GM21717 (cell line): ENCODE results near the gene DCLK2.

Source experiments
- ATAC-seq: cut with Tn5 transposase; IDR thresholded peaks from one replicate; pipeline ENCODE4 v1.9.1; 2021; ENCODE audit warnings: mild to moderate bottlenecking, moderate library complexity; ENCODE audit not compliant: unreplicated experiment

DCLK2 gene

DNA sequence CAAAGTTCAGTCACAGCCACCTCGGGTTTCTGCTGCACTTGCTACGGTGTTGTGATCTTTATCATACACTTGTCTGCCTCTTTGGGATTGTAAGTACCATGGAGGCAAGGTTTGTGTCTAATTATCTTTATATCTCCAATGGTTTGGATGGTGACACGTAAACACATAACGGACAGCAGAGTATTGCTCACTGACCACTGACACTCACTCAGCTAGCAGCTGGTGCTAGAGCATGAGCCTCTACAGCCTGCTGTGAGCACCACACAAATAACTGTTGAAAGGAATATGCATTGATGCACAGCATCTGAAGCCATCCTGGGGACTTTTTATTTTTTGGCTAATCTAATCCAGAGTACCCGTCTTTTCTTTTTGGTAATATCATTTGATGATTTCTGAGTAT lies 156.0 kb downstream of the DCLK2 start:
- ATAC-seq: no peak

- no peak for ATAC-seq
Observed at GRCh38 chr4:150235317-150235716, 157.1 kb downstream of the DCLK2 start.

GRCh38 chr4:150235808-150236271 lies 157.6 kb downstream of the DCLK2 start:
- no peak for ATAC-seq

- ATAC-seq: no peak
Observed at GRCh38 chr4:150236626-150237025, 158.4 kb downstream of the DCLK2 start.

- no peak for ATAC-seq
Observed at GRCh38 chr4:150237110-150237872, 159.0 kb downstream of the DCLK2 start.

DNA sequence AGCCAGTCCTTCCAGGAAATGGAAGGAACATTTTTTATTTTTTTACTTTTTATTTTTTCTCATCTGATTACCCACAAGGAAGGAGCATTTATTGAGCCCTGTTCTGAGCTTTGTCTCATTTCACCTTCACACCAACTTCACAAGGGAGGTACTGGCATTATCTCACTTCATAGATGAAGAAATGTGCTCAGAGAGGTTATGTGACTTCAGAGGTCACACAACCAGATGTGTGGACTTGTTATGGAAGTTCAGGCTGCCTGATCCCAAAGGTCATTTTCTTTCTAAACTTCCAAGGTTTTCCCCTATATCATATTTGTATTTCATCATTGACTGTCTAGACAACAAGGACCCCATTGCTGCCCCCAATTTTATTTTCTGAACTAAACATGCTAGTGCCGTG lies 160.3 kb downstream of the DCLK2 start:
- no peak for ATAC-seq

GRCh38 chr4:150240011-150240410 lies 161.8 kb downstream of the DCLK2 start:
- ATAC-seq: no peak

GRCh38 chr4:150242820-150243458 lies 164.7 kb downstream of the DCLK2 start:
- ATAC-seq: peak; percentile 63

GRCh38 chr4:150243932-150244331 lies 165.7 kb downstream of the DCLK2 start:
- no peak for ATAC-seq

- no peak for ATAC-seq
Observed at GRCh38 chr4:150244600-150244999, 166.4 kb downstream of the DCLK2 start.

- ATAC-seq: no peak
Observed at GRCh38 chr4:150247184-150247583, 168.9 kb downstream of the DCLK2 start.

DNA sequence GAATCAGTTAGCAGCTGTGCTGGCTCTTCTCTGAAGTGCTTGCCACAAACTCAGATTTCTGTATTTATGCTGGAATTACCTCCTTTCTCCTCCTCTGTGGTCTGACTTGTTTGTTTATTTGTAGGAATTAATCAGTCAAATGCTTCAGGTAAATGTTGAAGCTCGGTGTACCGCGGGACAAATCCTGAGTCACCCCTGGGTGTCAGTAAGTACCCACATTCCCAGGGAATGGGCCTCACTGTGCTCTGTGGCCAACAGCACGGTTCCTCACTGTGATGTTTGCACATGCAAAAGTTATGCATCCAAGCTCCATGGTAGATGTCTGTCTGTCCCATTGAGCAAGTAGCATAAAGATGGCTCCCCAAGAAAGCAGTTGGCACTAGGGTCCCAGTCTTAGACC lies 169.9 kb downstream of the DCLK2 start:
- ATAC-seq: no peak

GRCh38 chr4:150250293-150250997 lies 172.2 kb downstream of the DCLK2 start:
- no peak for ATAC-seq

GRCh38 chr4:150250998-150251651 lies 172.9 kb downstream of the DCLK2 start:
- no peak for ATAC-seq

- ATAC-seq: no peak
Observed at GRCh38 chr4:150251752-150252190, 173.5 kb downstream of the DCLK2 start.

DNA sequence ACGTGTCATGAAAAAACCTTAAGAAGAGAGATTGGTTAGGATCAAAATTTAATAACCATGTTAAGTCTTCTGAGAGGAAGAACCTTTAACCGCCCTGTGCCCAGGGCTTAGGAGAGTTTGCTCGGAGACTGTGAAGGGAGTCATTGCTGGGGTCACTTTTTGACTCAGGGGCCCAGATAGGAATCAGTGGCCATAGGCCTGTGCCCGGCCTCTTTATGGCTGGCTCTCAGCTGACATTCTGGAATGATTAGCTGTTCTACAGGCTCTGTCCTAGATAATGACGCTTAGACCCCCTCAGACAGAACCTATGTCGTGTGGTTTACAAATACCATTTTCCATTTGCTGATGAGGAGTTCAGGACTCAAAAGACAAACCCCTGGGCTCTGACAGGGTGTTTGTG lies 174.1 kb downstream of the DCLK2 start:
- no peak for ATAC-seq

- ATAC-seq: no peak
Observed at GRCh38 chr4:150252741-150253140, 174.5 kb downstream of the DCLK2 start.

GRCh38 chr4:150253416-150253815 lies 175.2 kb downstream of the DCLK2 start:
- no peak for ATAC-seq

DNA sequence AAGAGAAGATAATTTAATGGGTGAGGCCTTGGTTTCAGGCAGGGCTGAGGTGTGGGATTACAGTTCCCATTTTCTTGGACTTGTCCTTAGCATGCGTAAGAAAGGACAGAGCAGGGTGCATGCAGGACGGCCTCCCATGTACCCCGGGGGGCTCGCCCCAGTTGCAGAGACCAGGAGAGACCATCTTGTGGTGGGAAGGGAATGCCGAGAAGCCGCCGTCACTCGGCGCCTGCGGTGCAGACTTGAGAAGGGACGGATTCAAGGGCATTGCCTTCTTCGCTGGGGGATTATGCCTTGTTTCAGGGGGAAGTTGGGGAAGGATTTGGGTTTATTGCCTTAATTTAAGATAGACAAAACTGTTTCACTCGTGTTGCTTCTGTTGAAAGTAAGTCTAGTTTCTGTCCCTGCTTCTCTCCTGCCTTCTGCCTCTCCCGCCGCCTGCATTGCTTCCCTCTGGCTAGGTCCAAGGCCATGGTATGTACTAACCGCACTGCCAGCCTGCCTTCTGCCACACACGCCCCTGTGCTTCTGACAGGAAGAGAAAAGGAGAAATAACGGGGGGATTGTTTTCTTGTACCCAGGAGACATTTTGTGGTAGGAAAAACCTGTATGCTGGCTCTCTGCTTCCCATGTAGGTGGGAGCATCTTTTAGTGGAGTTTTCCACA lies 175.9 kb downstream of the DCLK2 start:
- no peak for ATAC-seq

DNA sequence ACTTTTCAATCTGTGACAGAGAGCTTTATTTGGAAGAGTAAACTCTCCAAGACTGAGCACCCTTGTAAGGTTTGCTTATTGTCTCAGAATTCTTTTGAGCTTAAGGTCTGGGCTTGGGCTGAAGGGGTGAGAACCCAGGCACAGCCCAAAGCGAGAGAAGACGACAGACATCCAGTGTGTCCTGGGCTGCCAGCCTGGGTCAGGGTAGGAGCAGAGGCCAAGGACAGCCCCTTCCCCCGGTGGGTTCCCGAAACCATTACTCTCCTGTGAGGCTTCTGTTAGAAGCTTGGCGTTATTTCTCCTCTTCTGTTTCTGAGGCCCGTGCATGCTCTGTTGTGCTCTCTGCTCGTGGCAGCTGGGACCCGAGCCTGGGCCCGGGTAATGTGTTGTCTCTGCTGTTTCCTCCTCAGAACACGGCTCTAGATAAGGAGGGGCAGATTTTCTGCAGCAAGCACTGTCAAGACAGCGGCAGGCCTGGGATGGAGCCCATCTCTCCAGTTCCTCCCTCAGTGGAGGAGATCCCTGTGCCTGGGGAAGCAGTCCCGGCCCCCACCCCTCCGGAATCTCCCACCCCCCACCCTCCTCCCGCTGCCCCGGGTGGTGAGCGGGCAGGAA lies 177.5 kb downstream of the DCLK2 start:
- no peak for ATAC-seq
